Measurements from ENCODE around the gene KLHL6.
"Not testable (repeated sequence)": the region's sequence is repeated elsewhere in the genome, so short reads cannot be mapped to it uniquely, and the experiment has no call there.

The KLHL6 gene

DNA sequence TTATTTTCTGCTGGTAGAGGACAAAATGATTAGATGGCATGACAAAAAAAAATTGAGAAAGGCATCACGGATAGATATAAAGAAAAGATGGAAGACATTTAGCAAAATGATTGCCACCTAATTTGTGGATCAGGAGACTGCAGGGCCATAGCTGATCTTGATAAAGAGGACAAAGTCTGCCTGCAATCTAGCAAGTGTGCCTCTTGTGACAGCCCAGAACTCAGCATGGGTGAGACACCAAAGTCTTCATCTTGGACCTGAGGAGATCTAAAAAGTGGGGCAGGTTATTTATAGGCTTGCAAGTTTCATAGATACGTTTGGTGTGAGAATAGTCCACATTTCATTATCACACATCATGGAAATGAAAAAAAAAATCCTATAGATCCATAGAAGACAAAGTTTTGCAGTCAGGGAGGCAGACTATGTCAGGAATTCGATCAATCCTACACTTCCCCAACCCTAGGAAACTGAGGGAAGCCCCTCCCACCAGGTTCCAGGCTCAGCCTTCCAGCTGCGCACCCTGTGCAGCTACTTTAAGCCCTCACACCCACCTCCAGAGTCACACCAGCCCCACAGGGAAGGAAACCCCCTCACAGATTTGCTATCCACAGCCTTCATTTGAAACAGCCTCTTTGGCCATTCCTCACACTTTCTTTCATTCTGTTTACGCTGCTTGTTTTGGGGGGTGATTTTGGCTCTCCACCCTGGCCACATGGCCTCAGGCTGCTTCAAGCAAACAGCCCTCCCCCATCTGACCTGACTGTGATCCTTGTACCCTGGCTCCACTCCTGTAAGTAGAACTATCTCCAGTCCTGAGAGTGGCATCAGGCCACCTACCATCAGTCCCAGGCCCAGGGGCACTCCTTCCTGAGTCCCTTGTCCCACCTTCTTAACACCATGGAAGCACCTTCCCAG is 28.1 kb upstream of the KLHL6 start:
- H3K36me3 ChIP-seq (ENCODE audit: control insufficient read depth, insufficient read depth, low read length) = no peaks in the 10 kb centered on the region
- H3K27me3 ChIP-seq (ENCODE audit: control insufficient read depth, insufficient read depth, low read length, poor library complexity, severe bottlenecking) = no peaks in the 10 kb centered on the region
- no peaks in the 10 kb centered on the region for H3K9me3 ChIP-seq (ENCODE audit: control insufficient read depth, low read length)
- 83% methylated on average over 4 to 5 of the region's 5 CpGs for WGBS, 2 experiments
- no peaks in the 10 kb centered on the region for H3K4me1 ChIP-seq (ENCODE audit: control insufficient read depth, insufficient read depth, low read length)
- no peak overlapping the region for H3K27ac ChIP-seq (ENCODE audit: insufficient read depth, low read depth, low read length, poor library complexity, severe bottlenecking)
- H3K4me3 ChIP-seq (ENCODE audit: insufficient read depth, low read depth, low read length) = no peak overlapping the region

DNA sequence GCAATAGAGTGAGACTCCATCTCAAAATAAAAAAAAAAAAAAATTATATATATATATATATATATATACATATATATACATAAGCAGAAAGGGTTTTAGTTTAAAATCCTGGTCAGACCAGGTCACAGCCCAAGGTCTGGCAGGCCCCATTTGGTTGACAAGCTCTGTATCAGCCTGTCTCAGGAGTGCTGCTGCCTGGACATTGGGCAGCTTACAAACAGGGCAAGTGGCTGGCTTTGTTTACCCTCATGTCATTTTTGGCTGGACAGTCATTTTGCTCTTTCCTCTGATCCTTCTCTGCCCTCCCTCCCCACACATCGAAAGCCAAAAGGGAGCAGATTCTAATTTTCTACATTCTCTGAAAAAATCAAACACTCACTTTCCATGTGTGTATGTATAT is 26.7 kb upstream of the KLHL6 start:
- Histone ChIP-seq H3K9me3 (ENCODE audit: control insufficient read depth, low read length) (no peaks in the 10 kb centered on the region), H3K4me3 (ENCODE audit: insufficient read depth, low read depth, low read length) (no peak overlapping the region), H3K4me1 (ENCODE audit: control insufficient read depth, insufficient read depth, low read length) (peaks cover 3% of the 10 kb centered on the region), H3K36me3 (ENCODE audit: control insufficient read depth, insufficient read depth, low read length) (no peaks in the 10 kb centered on the region), H3K27ac (ENCODE audit: insufficient read depth, low read depth, low read length, poor library complexity, severe bottlenecking) (no peak overlapping the region), H3K27me3 (ENCODE audit: control insufficient read depth, insufficient read depth, low read length, poor library complexity, severe bottlenecking) (no peaks in the 10 kb centered on the region)
- 93 to 100% methylated on average over 1 of the region's 1 CpG for WGBS, 2 experiments

DNA sequence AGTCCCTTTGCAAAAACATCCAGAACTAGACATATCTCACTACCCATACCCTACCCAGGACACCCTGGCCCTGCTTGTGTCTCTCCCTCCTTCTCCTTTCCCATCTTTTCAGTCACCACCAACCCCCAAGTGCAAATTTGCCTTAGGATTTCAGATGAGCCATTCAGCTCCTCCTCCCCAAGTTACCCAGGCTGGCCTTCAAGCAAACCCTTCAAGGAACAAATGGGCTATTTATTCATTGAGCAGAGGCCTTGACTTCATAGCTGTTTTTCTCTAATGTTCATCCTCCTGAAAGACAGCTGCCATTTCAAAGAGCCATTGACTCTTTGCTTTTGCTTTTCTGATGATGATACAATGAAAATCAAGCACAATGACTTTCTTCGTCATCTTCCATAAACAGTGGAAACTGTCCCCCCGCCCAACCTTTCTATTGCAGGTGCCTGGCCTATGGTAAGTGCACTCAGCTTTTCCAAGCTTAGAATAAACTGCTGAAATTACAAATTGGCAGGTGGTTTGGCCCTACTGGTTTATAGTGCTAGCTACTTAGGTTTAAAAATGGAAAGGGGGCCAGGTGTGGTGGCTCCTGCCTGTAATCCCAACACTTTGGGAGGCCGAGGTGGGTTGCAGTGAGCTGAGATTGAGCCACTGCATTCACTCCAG is 26.1 kb upstream of the KLHL6 start:
- Histone ChIP-seq H3K27me3 (ENCODE audit: control insufficient read depth, insufficient read depth, low read length, poor library complexity, severe bottlenecking) (no peaks in the 10 kb centered on the region), H3K27ac (ENCODE audit: insufficient read depth, low read depth, low read length, poor library complexity, severe bottlenecking) (no peak overlapping the region), H3K4me1 (ENCODE audit: control insufficient read depth, insufficient read depth, low read length) (peaks cover 8% of the 10 kb centered on the region), H3K36me3 (ENCODE audit: control insufficient read depth, insufficient read depth, low read length) (no peaks in the 10 kb centered on the region), H3K4me3 (ENCODE audit: insufficient read depth, low read depth, low read length) (no peak overlapping the region), H3K9me3 (ENCODE audit: control insufficient read depth, low read length) (no peaks in the 10 kb centered on the region)
- 97 to 98% methylated on average over 3 of the region's 3 CpGs for WGBS, 2 experiments

DNA sequence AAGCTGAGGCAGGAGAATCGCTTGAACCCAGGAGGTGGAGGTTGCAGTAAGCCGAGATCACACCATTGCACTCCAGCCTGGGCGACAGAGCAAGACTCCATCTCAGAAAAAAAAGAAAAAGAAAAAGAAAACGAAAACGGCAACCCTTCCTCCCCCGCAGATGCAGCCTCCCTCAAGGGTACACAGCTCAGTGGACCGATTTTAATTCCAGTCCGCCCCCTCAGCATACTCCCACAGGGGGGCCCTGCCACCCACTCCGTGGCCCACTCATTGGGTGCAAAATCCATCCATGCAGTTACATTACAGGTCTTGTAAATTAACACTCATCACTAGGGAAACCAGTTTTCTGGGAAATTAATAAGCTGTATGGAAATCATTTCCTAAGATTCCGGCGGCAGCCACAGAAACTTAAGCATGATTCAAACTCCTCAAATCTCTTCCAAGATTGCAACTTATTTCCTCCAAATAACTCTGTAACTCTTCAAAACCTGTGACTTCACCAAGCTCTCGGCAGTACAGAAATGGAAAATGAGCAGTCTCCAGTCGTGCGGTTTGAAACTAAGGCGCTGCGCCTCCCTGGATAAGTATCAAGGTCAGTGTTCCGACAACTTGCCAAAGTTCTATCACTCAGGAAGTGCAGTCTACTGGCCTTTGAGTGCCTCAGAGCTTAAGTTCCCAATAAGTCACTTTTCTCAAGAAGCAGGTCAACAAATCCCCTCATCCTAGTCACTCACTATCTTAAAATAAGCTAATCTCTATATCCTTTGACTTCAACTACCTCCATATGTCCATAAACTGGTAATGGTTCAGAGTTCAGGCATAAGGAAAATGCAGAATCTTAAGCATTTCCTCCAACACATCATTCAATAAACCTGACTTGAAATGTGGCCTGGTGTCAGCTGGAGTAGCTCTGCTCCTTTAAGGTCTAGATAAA is 24.7 kb upstream of the KLHL6 start:
- 90 to 92% methylated on average over 17 of the region's 17 CpGs for WGBS, 2 experiments

DNA sequence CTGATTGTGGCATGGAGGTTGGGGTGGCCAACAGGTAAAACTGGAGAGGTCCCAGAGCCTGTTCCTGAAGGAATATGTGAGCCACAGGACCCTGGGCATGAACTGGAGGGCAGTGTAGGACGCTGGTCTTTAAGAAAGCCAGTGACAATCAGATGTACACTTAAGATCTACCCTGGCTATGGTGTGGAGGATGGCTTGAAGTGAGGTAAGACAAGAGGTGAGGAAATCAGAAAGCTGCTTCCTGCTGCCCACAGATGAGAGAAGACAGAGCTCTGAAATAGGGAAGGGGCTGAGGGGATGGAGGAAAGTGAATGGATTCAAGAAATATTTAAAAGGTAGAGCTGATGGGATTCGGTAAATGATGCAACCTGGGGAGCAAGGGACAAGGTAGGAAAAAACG is 22.7 kb upstream of the KLHL6 start:
- H3K9me3 ChIP-seq (ENCODE audit: control insufficient read depth, low read length) = no peaks in the 10 kb centered on the region
- no peaks in the 10 kb centered on the region for H3K36me3 ChIP-seq (ENCODE audit: control insufficient read depth, insufficient read depth, low read length)
- H3K4me1 ChIP-seq (ENCODE audit: control insufficient read depth, insufficient read depth, low read length) = peaks cover 15% of the 10 kb centered on the region
- H3K27me3 ChIP-seq (ENCODE audit: control insufficient read depth, insufficient read depth, low read length, poor library complexity, severe bottlenecking) = no peaks in the 10 kb centered on the region
- H3K4me3 ChIP-seq (ENCODE audit: insufficient read depth, low read depth, low read length) = no peak overlapping the region
- H3K27ac ChIP-seq (ENCODE audit: insufficient read depth, low read depth, low read length, poor library complexity, severe bottlenecking) = no peak overlapping the region
- 92 to 94% methylated on average over 3 of the region's 3 CpGs for WGBS, 2 experiments

More for the DNA sequence above, 24.7 kb upstream of the KLHL6 start:
- H3K4me3 ChIP-seq (ENCODE audit: insufficient read depth, low read depth, low read length) = no peak overlapping the region
- peaks cover 15% of the 10 kb centered on the region for H3K4me1 ChIP-seq (ENCODE audit: control insufficient read depth, insufficient read depth, low read length)
- H3K27me3 ChIP-seq (ENCODE audit: control insufficient read depth, insufficient read depth, low read length, poor library complexity, severe bottlenecking) = no peaks in the 10 kb centered on the region
- H3K27ac ChIP-seq (ENCODE audit: insufficient read depth, low read depth, low read length, poor library complexity, severe bottlenecking) = no peak overlapping the region
- no peaks in the 10 kb centered on the region for H3K9me3 ChIP-seq (ENCODE audit: control insufficient read depth, low read length)
- no peaks in the 10 kb centered on the region for H3K36me3 ChIP-seq (ENCODE audit: control insufficient read depth, insufficient read depth, low read length)

DNA sequence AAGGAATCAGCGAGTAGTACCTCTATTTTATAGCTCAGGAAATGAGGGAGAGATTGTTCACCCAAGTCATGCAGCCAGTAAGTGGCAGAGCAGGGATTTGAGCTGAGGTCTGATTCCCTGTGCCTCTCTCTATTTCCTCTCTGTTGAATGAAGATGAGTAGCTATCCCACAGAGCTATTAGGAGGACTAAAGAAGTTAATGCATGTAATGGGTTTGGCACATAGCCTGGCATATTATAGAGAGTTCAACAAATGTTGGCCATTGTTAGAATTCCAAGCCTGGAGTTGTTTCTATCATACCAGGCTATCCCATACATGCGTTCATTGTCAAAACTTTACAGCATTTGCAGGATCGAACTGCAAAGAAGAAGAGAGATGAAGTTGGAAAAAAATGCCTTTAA is 21.8 kb upstream of the KLHL6 start:
- Histone ChIP-seq H3K9me3 (ENCODE audit: control insufficient read depth, low read length) (no peaks in the 10 kb centered on the region), H3K27ac (ENCODE audit: insufficient read depth, low read depth, low read length, poor library complexity, severe bottlenecking) (no peak overlapping the region), H3K36me3 (ENCODE audit: control insufficient read depth, insufficient read depth, low read length) (no peaks in the 10 kb centered on the region), H3K4me1 (ENCODE audit: control insufficient read depth, insufficient read depth, low read length) (peaks cover 15% of the 10 kb centered on the region), H3K4me3 (ENCODE audit: insufficient read depth, low read depth, low read length) (no peak overlapping the region), H3K27me3 (ENCODE audit: control insufficient read depth, insufficient read depth, low read length, poor library complexity, severe bottlenecking) (no peaks in the 10 kb centered on the region)
- WGBS, 2 experiments = 92 to 93% methylated on average over 3 of the region's 3 CpGs

DNA sequence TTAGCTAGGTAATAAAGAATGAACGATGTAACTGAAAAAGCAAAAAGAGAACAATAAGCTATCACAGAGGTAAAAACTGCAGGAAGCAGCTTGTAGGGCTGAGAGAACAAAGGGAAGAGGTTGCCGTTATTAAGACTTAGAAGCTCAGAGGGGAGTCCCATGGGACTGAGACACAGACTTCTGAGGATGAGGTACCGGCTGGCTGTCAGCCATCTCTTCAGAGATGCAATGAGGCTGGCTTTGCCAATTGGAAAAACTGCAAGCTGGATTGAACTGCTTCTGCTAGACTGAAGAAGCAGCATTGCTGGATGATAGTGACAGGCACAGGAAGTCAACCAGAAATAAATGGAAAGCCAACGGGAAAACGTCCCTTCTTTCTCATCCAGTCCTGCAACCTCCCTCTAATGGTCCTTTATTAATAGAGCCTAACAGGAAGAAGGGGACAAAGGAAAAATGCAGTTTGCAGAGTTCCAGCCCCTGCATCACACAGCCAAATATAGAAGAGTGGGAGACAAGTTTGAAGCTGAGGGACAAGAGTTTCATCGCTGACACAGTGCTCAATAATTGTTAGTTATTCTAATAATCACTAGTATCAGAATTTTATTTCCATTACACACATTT is 21.1 kb upstream of the KLHL6 start:
- no peak overlapping the region for H3K27ac ChIP-seq (ENCODE audit: insufficient read depth, low read depth, low read length, poor library complexity, severe bottlenecking)
- no peak overlapping the region for H3K4me3 ChIP-seq (ENCODE audit: insufficient read depth, low read depth, low read length)

DNA sequence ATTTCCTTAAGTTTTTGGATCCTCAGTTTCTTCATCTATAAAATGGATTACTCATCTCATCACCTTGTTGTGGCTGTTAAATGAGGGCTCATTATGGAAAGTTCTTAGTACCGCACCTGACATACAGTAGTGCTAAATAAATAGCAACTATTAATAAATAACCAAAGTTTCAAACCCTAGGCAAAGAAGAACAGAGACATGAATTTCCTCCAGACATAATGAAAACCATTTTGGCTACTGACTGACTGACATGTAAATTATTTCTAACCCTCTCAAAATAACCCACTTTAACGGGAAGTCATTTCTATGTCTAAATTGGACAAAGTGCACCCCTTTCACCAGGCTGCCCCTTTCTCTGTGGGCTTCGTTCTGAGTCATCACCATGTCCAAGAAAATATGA is 17.4 kb upstream of the KLHL6 start:
- no peaks in the 10 kb centered on the region for H3K27me3 ChIP-seq (ENCODE audit: control insufficient read depth, insufficient read depth, low read length, poor library complexity, severe bottlenecking)
- H3K9me3 ChIP-seq (ENCODE audit: control insufficient read depth, low read length) = no peaks in the 10 kb centered on the region
- no peak overlapping the region for H3K27ac ChIP-seq (ENCODE audit: insufficient read depth, low read depth, low read length, poor library complexity, severe bottlenecking)
- WGBS, 2 experiments = 93 to 95% methylated on average over 3 of the region's 3 CpGs
- H3K4me1 ChIP-seq (ENCODE audit: control insufficient read depth, insufficient read depth, low read length) = peaks cover 15% of the 10 kb centered on the region
- H3K4me3 ChIP-seq (ENCODE audit: insufficient read depth, low read depth, low read length) = no peak overlapping the region
- H3K36me3 ChIP-seq (ENCODE audit: control insufficient read depth, insufficient read depth, low read length) = no peaks in the 10 kb centered on the region

More for the DNA sequence above, 21.1 kb upstream of the KLHL6 start:
- H3K27me3 ChIP-seq (ENCODE audit: control insufficient read depth, insufficient read depth, low read length, poor library complexity, severe bottlenecking) = no peaks in the 10 kb centered on the region
- no peaks in the 10 kb centered on the region for H3K9me3 ChIP-seq (ENCODE audit: control insufficient read depth, low read length)
- 24 to 27% methylated on average over 5 of the region's 6 CpGs for whole genome bisulfite sequencing, 2 experiments
- H3K4me1 ChIP-seq (ENCODE audit: control insufficient read depth, insufficient read depth, low read length) = peaks cover 15% of the 10 kb centered on the region
- no peaks in the 10 kb centered on the region for H3K36me3 ChIP-seq (ENCODE audit: control insufficient read depth, insufficient read depth, low read length)

DNA sequence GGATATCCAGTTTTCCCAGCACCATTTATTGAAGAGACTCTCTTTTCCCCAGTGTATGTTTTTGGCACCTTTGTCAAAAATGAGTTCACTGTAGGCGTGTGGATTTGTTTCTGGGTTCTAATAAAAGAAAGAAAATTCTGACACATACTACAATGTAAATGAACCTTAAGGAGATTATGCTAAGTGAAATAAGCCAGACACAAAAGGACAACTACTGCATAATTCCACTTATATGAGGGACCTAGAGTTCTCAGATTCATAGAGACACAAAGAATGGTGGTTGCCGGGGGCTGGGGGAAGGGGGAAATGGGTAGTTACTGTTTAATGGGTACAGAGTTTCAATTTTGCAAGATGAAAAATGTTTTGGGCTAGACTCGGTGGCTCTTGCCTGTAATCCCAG is 14.7 kb upstream of the KLHL6 start:
- not testable (repeated sequence) for H3K4me1 ChIP-seq (ENCODE audit: control insufficient read depth, insufficient read depth, low read length); H3K4me3 ChIP-seq (ENCODE audit: insufficient read depth, low read depth, low read length); H3K36me3 ChIP-seq (ENCODE audit: control insufficient read depth, insufficient read depth, low read length); H3K27me3 ChIP-seq (ENCODE audit: control insufficient read depth, insufficient read depth, low read length, poor library complexity, severe bottlenecking); H3K27ac ChIP-seq (ENCODE audit: insufficient read depth, low read depth, low read length, poor library complexity, severe bottlenecking); H3K9me3 ChIP-seq (ENCODE audit: control insufficient read depth, low read length)
- 93 to 96% methylated on average over 2 of the region's 3 CpGs for WGBS, 2 experiments

All from ectodermal cell (in vitro differentiated cells).